ACC112 (cell line): ENCODE measurements around the gene BCAS3.
"Not testable (repeated sequence)": the region's sequence is repeated elsewhere in the genome, so short reads cannot be mapped to it uniquely, and the experiment has no call there.

Experiments
- H2AFZ ChIP-seq: fragments of 200-600 bp; sonication (generic); one replicate; pipeline ENCODE4 v1.6.0; 2017; ENCODE audit warnings: antibody characterized with exemption, low read length; ENCODE audit not compliant: unreplicated experiment
- H3K27ac ChIP-seq: fragments of 200-600 bp; sonication (generic); 2 replicates; pipeline ENCODE4 v1.5.1; 2014; ENCODE audit warnings: low read depth, mild to moderate bottlenecking, antibody characterized with exemption, low read length, moderate library complexity
- H3K27me3 ChIP-seq: fragments of 200-600 bp; sonication (generic); 2 replicates; pipeline ENCODE4 v1.6.1; 2014; ENCODE audit warnings: mild to moderate bottlenecking, antibody characterized with exemption, low read length, moderate library complexity, mixed read lengths; ENCODE audit not compliant: insufficient read depth
- H3K36me3 ChIP-seq: fragments of 200-600 bp; sonication (generic); 2 replicates; pipeline ENCODE4 v1.6.1; 2016; ENCODE audit warnings: mild to moderate bottlenecking, antibody characterized with exemption, low read length, moderate library complexity, mixed read lengths; ENCODE audit not compliant: insufficient read depth
- H3K4me1 ChIP-seq: fragments of 200-600 bp; sonication (generic); one replicate; pipeline ENCODE4 v1.6.1; 2016; ENCODE audit warnings: low read length, mixed read lengths; ENCODE audit not compliant: insufficient read depth, unreplicated experiment, control insufficient read depth
- H3K4me3 ChIP-seq: fragments of 200-600 bp; sonication (generic); 2 replicates; pipeline ENCODE4 v1.5.1; 2014; ENCODE audit warnings: mild to moderate bottlenecking, low read depth, low read length
- H3K79me2 ChIP-seq: fragments of 200-600 bp; sonication (generic); one replicate; pipeline ENCODE4 v1.6.0; 2016; ENCODE audit warnings: low read length; ENCODE audit not compliant: control insufficient read depth, unreplicated experiment, insufficient read depth

Gene BCAS3

GRCh38 chr17:61354895-61355874, 677.5 kb downstream of the BCAS3 start:
- H2AFZ ChIP-seq = no peak overlapping the region
- H3K27ac ChIP-seq = no peak overlapping the region
- H3K27me3 ChIP-seq = no peaks in the 10 kb centered on the region
- no peaks in the 10 kb centered on the region for H3K79me2 ChIP-seq
- peaks cover 9% of the 10 kb centered on the region for H3K4me1 ChIP-seq
- H3K36me3 ChIP-seq = no peaks in the 10 kb centered on the region
- no peak overlapping the region for H3K4me3 ChIP-seq

- H2AFZ ChIP-seq, H3K4me3 ChIP-seq, H3K36me3 ChIP-seq, H3K27me3 ChIP-seq, H3K79me2 ChIP-seq: not testable (repeated sequence)
- Histone ChIP-seq H3K4me1 (peaks cover 25% of the 10 kb centered on the region), H3K27ac (peak overlapping the region; percentile 73; the same call in 1 of the 2 replicates)
These were observed 679.4 kb downstream of the BCAS3 start for GRCh38 chr17:61357061-61357460.

- H3K4me1 ChIP-seq = peaks cover 25% of the 10 kb centered on the region
- H3K79me2 ChIP-seq, H3K4me3 ChIP-seq, H2AFZ ChIP-seq, H3K36me3 ChIP-seq, H3K27ac ChIP-seq, H3K27me3 ChIP-seq: not testable (repeated sequence)
These were observed 681.9 kb downstream of the BCAS3 start for GRCh38 chr17:61359513-61359912.

GRCh38 chr17:61360318-61360943, 682.8 kb downstream of the BCAS3 start:
- Histone ChIP-seq H3K4me3 (no peak overlapping the region), H3K79me2 (no peaks in the 10 kb centered on the region), H2AFZ (peak overlapping the region; percentile 28), H3K4me1 (peaks cover 25% of the 10 kb centered on the region), H3K27me3 (no peaks in the 10 kb centered on the region), H3K36me3 (no peaks in the 10 kb centered on the region), H3K27ac (peak overlapping the region; percentile 51)

GRCh38 chr17:61361084-61361483, 683.4 kb downstream of the BCAS3 start:
- no peaks in the 10 kb centered on the region for H3K27me3 ChIP-seq
- H3K79me2 ChIP-seq = no peaks in the 10 kb centered on the region
- H3K4me1 ChIP-seq = peaks cover 25% of the 10 kb centered on the region
- H3K36me3 ChIP-seq = no peaks in the 10 kb centered on the region
- no peak overlapping the region for H3K4me3 ChIP-seq
- H3K27ac ChIP-seq = peak overlapping the region; percentile 51
- peak overlapping the region; percentile 28 for H2AFZ ChIP-seq

- no peak overlapping the region for H3K4me3 ChIP-seq
- no peaks in the 10 kb centered on the region for H3K36me3 ChIP-seq
- H3K27me3 ChIP-seq = no peaks in the 10 kb centered on the region
- H3K79me2 ChIP-seq = no peaks in the 10 kb centered on the region
- H3K27ac ChIP-seq = no peak overlapping the region
- H2AFZ ChIP-seq = no peak overlapping the region
- peaks cover 17% of the 10 kb centered on the region for H3K4me1 ChIP-seq
These were observed 684.7 kb downstream of the BCAS3 start for GRCh38 chr17:61362396-61362795.

- H3K36me3 ChIP-seq = no peaks in the 10 kb centered on the region
- H3K27me3 ChIP-seq = no peaks in the 10 kb centered on the region
- H2AFZ ChIP-seq = no peak overlapping the region
- H3K4me1 ChIP-seq = peaks cover 17% of the 10 kb centered on the region
- H3K27ac ChIP-seq = no peak overlapping the region
- H3K79me2 ChIP-seq = no peaks in the 10 kb centered on the region
- no peak overlapping the region for H3K4me3 ChIP-seq
These were observed 685.4 kb downstream of the BCAS3 start for GRCh38 chr17:61362852-61363600.

- H3K4me1 ChIP-seq = peaks cover 17% of the 10 kb centered on the region
These were observed 686.2 kb downstream of the BCAS3 start for GRCh38 chr17:61363601-61364462.

GRCh38 chr17:61364463-61364846, 686.8 kb downstream of the BCAS3 start:
- no peaks in the 10 kb centered on the region for H3K79me2 ChIP-seq
- no peaks in the 10 kb centered on the region for H3K36me3 ChIP-seq
- no peaks in the 10 kb centered on the region for H3K27me3 ChIP-seq
- no peak overlapping the region for H3K4me3 ChIP-seq
- H2AFZ ChIP-seq = no peak overlapping the region
- H3K27ac ChIP-seq = no peak overlapping the region
- peaks cover 17% of the 10 kb centered on the region for H3K4me1 ChIP-seq

More at GRCh38 chr17:61363601-61364462, 686.2 kb downstream of the BCAS3 start:
- Histone ChIP-seq H3K4me3 (no peak overlapping the region), H3K36me3 (no peaks in the 10 kb centered on the region), H3K79me2 (no peaks in the 10 kb centered on the region), H3K27ac (no peak overlapping the region), H3K27me3 (no peaks in the 10 kb centered on the region), H2AFZ (no peak overlapping the region)
